GM18508 (cell line): ENCODE measurements around the gene HBA2.
"Not testable (repeated sequence)": the region's sequence is repeated elsewhere in the genome, so short reads cannot be mapped to it uniquely, and the experiment has no call there.

Experiments used
- ATAC-seq: cut with Tn5 transposase; IDR thresholded peaks from one replicate; pipeline ENCODE4 v1.9.1; 2021; ENCODE audit warnings: moderate number of reproducible peaks; ENCODE audit not compliant: insufficient read depth, unreplicated experiment

HBA2 gene

DNA sequence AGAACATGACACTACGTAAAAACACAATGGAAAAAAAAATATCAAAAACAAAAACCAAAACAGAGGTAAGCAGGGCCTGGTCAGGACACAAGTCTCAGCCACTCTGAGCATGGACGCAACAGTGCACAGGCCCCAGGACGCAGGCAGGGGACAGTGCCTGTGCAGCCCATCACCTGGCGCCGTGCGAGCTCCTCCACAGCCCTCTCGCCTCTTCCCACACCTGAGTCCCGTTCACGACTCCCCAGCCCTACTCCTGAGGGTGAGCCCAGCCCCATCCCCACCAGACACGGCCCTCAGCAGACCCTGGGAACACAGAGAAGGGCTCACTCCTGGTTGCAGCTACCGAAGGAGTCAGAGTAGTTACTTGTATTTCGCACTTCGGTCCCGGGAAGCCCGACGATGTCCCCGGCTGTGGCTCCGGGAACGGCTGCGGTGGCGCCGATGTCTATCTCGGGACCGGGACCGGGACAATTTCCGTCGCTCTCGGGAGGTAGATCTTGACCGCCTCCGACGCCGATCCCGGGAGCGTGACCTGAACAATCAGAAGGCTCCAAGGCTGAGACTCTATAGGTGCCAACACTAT is 17.0 kb downstream of the HBA2 start:
- no peak for ATAC-seq

DNA sequence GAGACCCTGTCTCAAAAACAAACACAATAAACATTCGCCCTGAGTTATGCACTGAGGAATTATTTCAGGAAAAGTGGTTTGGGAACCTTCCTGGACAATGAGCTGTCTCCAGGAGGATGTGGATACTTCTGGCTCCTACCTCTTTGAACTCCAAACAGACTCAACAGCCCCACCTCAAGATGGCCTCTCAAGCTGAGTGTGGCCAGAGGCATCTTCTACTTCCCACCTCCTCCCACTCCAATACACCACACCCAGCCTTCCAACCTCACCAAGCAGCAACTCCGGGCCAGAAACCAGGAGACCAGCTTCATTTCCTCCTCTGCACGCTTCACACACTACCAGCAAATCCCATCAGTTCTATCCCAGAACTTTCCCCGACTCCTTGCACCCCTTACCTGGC is 19.2 kb downstream of the HBA2 start:
- no peak for ATAC-seq

DNA sequence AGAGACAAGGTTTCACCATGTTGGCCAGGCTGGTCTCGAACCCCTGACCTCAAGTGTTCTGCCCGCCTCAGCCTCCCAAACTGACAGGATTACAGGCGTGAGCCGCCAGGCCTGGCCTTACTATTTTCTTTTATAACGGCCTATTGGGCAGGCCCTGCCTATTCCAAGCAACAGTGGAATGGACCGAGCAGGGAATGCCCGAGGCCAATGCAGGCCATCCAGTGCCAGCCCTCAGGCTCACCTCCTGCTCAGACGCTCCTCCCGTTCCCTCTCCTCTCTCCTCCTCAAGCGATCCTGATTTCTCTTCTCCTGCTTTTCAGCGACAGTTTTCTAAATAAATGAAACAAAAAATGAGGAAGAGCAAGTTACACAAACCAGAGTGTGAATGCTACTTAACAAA is 20.0 kb downstream of the HBA2 start:
- ATAC-seq, result no peak

DNA sequence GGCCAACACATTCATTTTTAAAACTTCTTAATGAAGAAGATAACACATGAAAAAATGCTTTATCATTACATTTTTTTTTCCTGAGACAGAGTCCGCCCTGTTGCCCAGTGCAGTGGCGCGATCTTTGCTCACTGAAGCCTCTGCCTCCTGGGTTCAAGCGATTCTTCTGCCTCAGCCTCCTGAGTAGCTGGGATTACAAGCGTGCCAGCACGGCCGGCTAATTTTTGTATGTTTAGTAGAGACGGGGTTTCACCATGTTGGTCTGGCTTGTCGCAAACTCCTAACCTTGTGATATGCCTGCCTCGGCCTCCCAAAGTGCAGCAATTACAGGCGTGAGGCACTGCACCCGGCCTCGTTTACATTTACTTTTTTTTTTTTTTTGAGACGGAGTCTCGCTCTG is 20.8 kb downstream of the HBA2 start:
- ATAC-seq, result no peak

DNA sequence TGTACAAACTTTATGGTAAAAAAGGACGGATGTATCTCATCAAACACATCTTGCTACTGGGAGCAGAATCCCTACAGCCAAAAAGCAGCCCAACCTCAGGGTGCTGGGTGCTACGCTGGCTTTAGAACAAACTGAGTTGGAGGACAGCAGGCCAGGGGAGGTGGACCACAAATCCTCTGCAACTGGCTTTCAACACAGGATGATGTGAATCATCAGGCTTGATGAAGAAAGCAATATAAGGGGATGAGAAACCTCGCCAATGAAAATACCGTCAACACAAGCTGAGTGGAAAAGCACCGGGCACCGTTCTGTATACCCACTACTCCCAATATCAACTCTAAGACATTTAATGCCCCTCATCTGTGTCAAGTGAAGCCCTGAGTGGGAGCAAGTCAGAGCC is 21.8 kb downstream of the HBA2 start:
- no peak for ATAC-seq

DNA sequence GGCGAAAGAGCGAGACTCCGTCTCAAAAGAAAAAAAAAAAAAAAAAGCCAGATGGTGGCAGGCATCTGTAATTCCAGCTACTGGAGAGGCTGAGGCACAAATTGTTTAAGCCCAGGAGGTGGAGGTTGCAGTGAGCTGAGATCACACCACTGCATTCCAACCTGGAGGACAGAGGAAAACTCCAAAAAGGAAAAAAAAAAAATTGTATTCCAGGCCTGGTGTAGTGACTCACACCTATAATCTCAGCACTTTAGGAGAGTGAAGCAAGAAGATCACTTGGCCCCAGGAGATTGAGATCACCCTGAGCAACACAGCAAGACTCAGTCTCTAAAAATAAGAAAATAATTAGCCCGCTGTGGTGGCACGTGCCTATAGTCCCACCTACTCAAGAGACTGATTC is 27.7 kb downstream of the HBA2 start:
- ATAC-seq, result no peak

GRCh38 chr16:203246-203645 is 30.6 kb downstream of the HBA2 start:
- ATAC-seq, result no peak

DNA sequence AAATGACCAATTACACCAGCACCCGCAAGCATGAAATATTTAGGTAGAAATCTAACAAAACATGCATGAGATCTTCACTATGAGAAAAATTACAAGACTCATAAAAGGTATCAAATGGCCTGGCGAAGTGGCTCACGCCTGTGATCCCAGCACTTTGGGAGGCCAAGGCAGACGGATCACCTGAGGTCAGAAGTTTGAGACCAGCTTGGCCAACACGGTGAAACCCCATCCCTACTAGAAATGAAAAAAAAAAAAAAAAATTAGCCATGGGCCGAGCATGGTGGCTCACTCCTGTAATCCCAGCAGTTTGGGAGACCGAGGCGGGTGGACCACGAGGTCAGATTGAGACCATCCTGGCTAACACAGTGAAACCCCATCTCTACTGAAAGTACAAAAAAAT is 31.4 kb downstream of the HBA2 start:
- ATAC-seq, result not testable (repeated sequence)

DNA sequence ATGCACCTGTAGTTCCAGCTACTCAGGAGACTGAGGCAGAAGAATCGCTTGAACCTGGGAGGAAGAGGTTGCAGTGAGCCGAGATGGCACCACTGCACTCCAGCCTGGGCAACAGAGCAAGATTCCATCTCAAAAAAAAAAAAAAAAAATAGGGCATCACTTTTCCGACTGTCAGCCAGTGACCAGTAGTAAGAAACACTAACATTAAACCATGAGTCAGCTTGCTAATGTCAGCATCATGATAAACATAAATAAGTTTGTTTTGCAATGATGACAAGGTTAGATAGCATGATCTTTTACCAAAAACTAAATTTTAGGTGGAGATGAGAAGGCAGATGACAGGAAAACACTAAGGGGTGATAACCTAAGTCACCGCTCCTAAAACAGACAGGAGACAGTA is 36.7 kb downstream of the HBA2 start:
- not testable (repeated sequence) for ATAC-seq

DNA sequence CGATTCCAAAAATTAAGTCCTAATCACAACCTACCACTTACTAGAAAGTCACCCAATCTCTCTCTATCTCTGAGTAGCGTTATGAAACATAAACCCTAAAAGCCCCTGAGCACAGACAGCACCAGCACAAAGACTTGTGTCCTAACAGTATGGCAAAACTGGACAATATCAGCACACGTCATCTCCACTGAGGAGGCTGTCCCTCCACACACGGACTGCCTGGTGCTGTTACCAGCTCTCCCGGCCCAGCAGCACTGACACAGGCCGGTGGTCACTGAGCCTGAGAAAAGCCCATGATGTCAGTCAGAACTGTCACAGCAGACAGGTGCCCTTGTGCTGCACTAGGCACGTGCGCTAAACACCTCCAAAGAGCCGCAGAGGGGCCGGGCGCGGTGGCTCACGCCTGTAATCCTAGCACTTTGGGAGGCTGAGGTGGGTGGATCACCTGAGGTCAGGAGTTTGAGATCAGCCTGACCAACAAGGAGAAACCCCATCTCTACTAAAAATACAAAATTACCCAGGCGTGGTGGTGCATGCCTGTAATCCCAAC is 39.0 kb downstream of the HBA2 start:
- ATAC-seq, result not testable (repeated sequence)

DNA sequence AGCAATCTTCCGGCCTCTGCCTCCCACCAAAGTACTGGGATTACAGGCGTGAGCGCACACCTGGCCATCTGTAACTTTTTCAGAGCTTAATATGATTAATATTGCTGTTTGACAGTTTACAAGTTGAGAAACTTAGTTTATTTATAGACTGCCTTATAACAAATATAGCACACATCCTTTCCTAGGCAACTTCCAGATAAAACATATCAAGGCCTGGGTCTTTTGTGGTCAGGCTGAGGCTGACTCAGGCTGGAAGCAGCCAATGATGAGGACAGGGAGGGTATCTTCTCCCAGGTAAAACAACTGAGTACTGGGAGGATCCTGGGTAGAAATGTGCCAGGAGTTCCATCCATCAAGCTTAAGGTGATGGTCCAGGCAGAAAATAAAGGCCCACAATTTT is 40.3 kb downstream of the HBA2 start:
- ATAC-seq, result no peak

- no peak for ATAC-seq
These were observed 47.3 kb downstream of the HBA2 start for GRCh38 chr16:220021-220420.
